GM18909 (cell line): ENCODE data around the gene EXPH5.

ENCODE experiments used
- ATAC-seq: cut with Tn5 transposase; IDR thresholded peaks from one replicate; pipeline ENCODE4 v1.9.1; 2021; ENCODE audit warnings: mild to moderate bottlenecking; ENCODE audit not compliant: unreplicated experiment, poor library complexity

The EXPH5 gene

DNA sequence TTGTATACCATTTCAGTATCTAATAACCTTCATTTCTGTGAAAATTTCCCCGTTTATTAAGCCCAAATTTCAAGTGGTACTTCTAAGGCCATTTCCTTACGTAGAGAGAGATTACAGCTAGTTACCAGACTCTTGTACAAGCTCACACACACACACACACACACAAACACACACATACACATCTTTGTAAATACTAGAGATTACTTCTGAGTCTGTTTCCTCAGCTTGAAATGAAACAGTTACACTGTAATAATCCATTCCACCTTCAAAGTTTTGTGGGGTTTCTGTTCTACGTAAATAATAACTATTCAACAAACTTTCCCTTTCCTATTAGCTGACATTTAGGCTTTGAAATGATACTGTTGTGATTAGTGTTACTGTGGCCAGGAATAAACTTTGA lies 101.6 kb downstream of the EXPH5 start:
- ATAC-seq: no peak

DNA sequence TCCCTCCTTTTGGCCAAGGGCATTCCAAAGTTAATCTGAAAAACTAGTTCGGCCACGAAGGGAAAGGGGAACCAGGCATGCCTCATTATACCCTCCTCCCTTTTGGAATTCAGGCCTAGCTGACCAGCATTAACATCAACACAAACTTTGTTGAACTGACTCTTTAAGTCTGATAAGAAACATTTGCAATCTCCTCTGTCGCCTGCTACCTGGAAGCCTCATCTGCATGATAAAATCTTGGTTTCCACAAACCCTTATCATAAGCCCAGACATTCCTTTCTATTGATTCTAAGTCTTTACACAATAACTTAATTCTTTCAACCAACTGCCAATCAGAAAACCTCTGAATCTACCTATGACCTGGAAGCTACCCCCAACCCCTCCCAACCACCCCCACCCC lies 106.7 kb downstream of the EXPH5 start:
- ATAC-seq: no peak

- ATAC-seq: no peak
These were observed 107.2 kb downstream of the EXPH5 start for GRCh38 chr11:108486331-108486730.

GRCh38 chr11:108483163-108483562 lies 110.4 kb downstream of the EXPH5 start:
- no peak for ATAC-seq

GRCh38 chr11:108474664-108475463 lies 118.7 kb downstream of the EXPH5 start:
- ATAC-seq: no peak

DNA sequence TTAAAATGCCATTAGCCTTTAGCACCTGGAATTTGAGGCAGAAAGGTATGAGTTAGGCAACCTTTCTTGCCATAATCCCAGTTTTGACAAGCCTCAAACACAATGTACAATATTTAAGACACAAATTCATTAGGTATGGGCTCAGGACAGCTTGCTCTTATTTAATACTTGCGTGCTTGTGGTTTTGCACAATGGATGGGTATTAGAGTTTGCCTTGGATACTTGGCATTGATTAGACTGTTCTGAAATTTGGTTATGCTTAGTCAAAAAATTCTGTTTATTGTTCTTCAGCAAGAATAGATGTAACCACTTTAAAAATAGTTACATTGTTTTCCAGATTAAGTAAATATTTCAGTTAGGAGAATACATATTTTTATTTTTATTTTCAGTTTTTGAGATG lies 120.9 kb downstream of the EXPH5 start:
- no peak for ATAC-seq

DNA sequence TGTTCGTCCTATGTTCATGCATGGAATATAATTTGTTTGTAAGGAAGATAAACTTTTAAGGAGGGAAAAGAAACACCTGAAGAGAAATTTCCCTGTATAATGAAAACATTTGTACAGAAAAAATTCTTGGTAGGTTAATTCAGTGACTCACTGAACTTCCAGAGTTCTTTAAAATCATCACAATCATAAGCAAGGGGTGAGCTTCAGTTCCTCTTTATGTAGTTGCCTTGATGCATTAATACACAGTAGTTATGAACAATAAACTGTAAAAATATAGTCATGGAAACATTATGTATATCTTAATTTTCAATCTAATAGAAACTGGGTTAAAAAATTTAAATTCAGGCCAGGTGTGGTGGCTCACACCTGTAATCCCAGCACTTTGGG lies 125.1 kb downstream of the EXPH5 start:
- no peak for ATAC-seq

GRCh38 chr11:108467091-108467823 lies 126.3 kb downstream of the EXPH5 start, which contains the start of gene C11orf65:
Gene C11orf65 (minus strand): TSS chr11:108467529. CDS start chr11:108461559, 5,970 bp downstream.
- ATAC-seq: peak; percentile 99

GRCh38 chr11:108466405-108466804 lies 127.2 kb downstream of the EXPH5 start:
- no peak for ATAC-seq
